Thyroid gland (tissue), 4 donors: ENCODE results near the gene PHOX2B. TPM values are rescaled to one million over a fixed set of nuclear protein-coding genes. Genes with fewer than 3 reads are reported as not detected.

Source experiments
- DNase-seq, 2 donors: peaks; one replicate each; pipeline ENCODE4 v3.0.0-alpha.2; 2019
- H3K27ac ChIP-seq, 3 donors: fragments of 200-600 bp; sonication (generic); 1 replicate in 2 of 3; 2 replicates in 1 of 3; pipeline ENCODE4 v1.5.1; 2016 to 2019; ENCODE audit warnings: mild to moderate bottlenecking in 1 of 3, moderate library complexity in 1 of 3
- H3K27me3 ChIP-seq: fragments of 200-600 bp; sonication (generic); one replicate; pipeline ENCODE4 v1.5.1; 2019
- H3K36me3 ChIP-seq, 2 donors: fragments of 200-600 bp; sonication (generic); one replicate each; pipeline ENCODE4 v1.5.1; 2016 to 2019
- H3K4me1 ChIP-seq, 2 donors: fragments of 200-600 bp; sonication (generic); one replicate each; pipeline ENCODE4 v1.5.1; 2017 to 2019
- H3K4me3 ChIP-seq, 3 donors: fragments of 200-600 bp; sonication (generic); replicated peaks in 1 of 3; 1 replicate in 2 of 3; 2 replicates in 1 of 3; pipeline ENCODE4 v1.5.1; 2016; ENCODE audit warnings: mild to moderate bottlenecking in 1 of 3
- H3K9me3 ChIP-seq: fragments of 200-600 bp; sonication (generic); one replicate; pipeline ENCODE4 v1.5.1; 2017
- CTCF ChIP-seq, 6 experiments: fragments of 200-600 bp in 3 of 6; fragments of 450-650 bp in 3 of 6; sonication (generic) in 3 of 6; IDR thresholded peaks; one replicate each; pipeline ENCODE4 v1.5.1; 2016 to 2019; ENCODE audit warnings: antibody characterized with exemption in 6 of 6, mild to moderate bottlenecking in 2 of 6, inconsistent platforms in 1 of 6, moderate library complexity in 1 of 6
- POLR2A ChIP-seq, 2 donors: fragments of 450-650 bp; IDR thresholded peaks; one replicate each; pipeline ENCODE4 v1.6.1; 2017; ENCODE audit warnings: antibody characterized with exemption in 2 of 2, mild to moderate bottlenecking in 2 of 2, moderate library complexity in 1 of 2
- WGBS, 2 donors: methylation state at CpG; one replicate each; pipeline ENCODE4 v1.1.5; 2017; 5-methylcytosine and 5-hydroxymethylcytosine counted together
- intact Hi-C: fragments of 100-400 bp; cut with DNase I; formaldehyde crosslinking; loops from one replicate; pipeline ENCODE4 v1.15.1; 2023
- total RNA-seq, 4 donors: library from RNA; depleted of rRNA; stranded (reverse); fragments of >200 nt; gene quantifications; one replicate each; pipeline ENCODE4 v1.2.3, GENCODE V29; 2016

The PHOX2B gene
- total RNA-seq, 4 donors from 2014 or later: not detected

- Histone ChIP-seq H3K27ac (no peak overlapping the region), H3K27me3 (no peaks in the 10 kb centered on the region), H3K36me3 (no peaks in the 10 kb centered on the region), H3K4me3 (no peak overlapping the region), H3K4me1 (no peaks in the 10 kb centered on the region), H3K9me3 (no peaks in the 10 kb centered on the region)
- 64 to 68% methylated on average over 3 of the region's 3 CpGs for WGBS, 2 donors
- intact Hi-C loops: no loop called here
- no peak for DNase-seq
- no peak for TF ChIP-seq CTCF (IDR thresholded peaks at IDR 0.05)
- no peak for TF ChIP-seq POLR2A (IDR thresholded peaks at IDR 0.05)
These were observed 14.2 kb downstream of the PHOX2B start for GRCh38 chr4:41734371-41734770.

GRCh38 chr4:41731569-41732126, 16.9 kb downstream of the PHOX2B start:
- no peaks in the 10 kb centered on the region for H3K4me1 ChIP-seq
- H3K27me3 ChIP-seq: no peaks in the 10 kb centered on the region
- no peak overlapping the region for H3K27ac ChIP-seq
- TF ChIP-seq CTCF (IDR thresholded peaks at IDR 0.05) (no peak), POLR2A (IDR thresholded peaks at IDR 0.05) (no peak)
- H3K9me3 ChIP-seq: no peaks in the 10 kb centered on the region
- H3K36me3 ChIP-seq: no peaks in the 10 kb centered on the region
- 42 to 49% methylated on average over 12 of the region's 12 CpGs for WGBS, 2 donors
- no peak for DNase-seq
- intact Hi-C loops: no loop called here
- H3K4me3 ChIP-seq: no peak overlapping the region

GRCh38 chr4:41728573-41728913, 20.0 kb downstream of the PHOX2B start:
- Histone ChIP-seq H3K9me3 (no peaks in the 10 kb centered on the region), H3K27ac (no peak overlapping the region), H3K4me3 (no peak overlapping the region), H3K36me3 (no peaks in the 10 kb centered on the region), H3K27me3 (no peaks in the 10 kb centered on the region), H3K4me1 (no peaks in the 10 kb centered on the region)
- 74 to 82% methylated on average over 3 of the region's 3 CpGs for WGBS, 2 donors
- TF ChIP-seq CTCF (IDR thresholded peaks at IDR 0.05) (no peak), POLR2A (IDR thresholded peaks at IDR 0.05) (no peak)
- intact Hi-C loops: no loop called here
- no peak for DNase-seq

- no peak for DNase-seq
These were observed 20.5 kb downstream of the PHOX2B start for GRCh38 chr4:41727861-41728572.

More at GRCh38 chr4:41727861-41728572, 20.5 kb downstream of the PHOX2B start:
- intact Hi-C loops: no loop called here
- H3K27me3 ChIP-seq: no peaks in the 10 kb centered on the region
- H3K4me1 ChIP-seq: no peaks in the 10 kb centered on the region
- no peak overlapping the region for H3K27ac ChIP-seq
- H3K4me3 ChIP-seq: no peak overlapping the region
- H3K36me3 ChIP-seq: no peaks in the 10 kb centered on the region
- no peak for TF ChIP-seq CTCF (IDR thresholded peaks at IDR 0.05)
- no peak for TF ChIP-seq POLR2A (IDR thresholded peaks at IDR 0.05)
- WGBS, 2 donors: 66 to 73% methylated on average over 4 of the region's 4 CpGs
- H3K9me3 ChIP-seq: no peaks in the 10 kb centered on the region
